D721Med (cell line): ENCODE data around the gene CHRNA10.
"Not testable (repeated sequence)": the region's sequence is repeated elsewhere in the genome, so short reads cannot be mapped to it uniquely, and the experiment has no call there.

ENCODE experiments used
- DNase-seq: peaks from one replicate; pipeline ENCODE4 v3.0.0; 2011; ENCODE audit warnings: low spot score; ENCODE audit not compliant: insufficient read length
- FAIRE-seq: peaks from 2 replicates; lab custom pipeline; 2011; peaks lifted over from hg19 to GRCh38; lab: Jason Lieb, UNC
- CTCF ChIP-seq: IDR thresholded peaks from 2 replicates; pipeline ENCODE4 v1.5.1; 2012; ENCODE audit warnings: mild to moderate bottlenecking, control low read depth; ENCODE audit not compliant: insufficient read depth; ENCODE audit errors: missing control alignments

The CHRNA10 gene

GRCh38 chr11:3665336-3666022 is 5.7 kb downstream of the CHRNA10 start:
- no peak for TF ChIP-seq CTCF
- DNase-seq (no peak), FAIRE-seq (no peak)

GRCh38 chr11:3664032-3664630 is 7.1 kb downstream of the CHRNA10 start:
- TF ChIP-seq CTCF, result no peak
- DNase-seq (no peak), FAIRE-seq (no peak)

GRCh38 chr11:3662856-3663255 is 8.3 kb downstream of the CHRNA10 start:
- no peak for FAIRE-seq
- no peak for DNase-seq
- TF ChIP-seq CTCF, result no peak

GRCh38 chr11:3660960-3661359 is 10.2 kb downstream of the CHRNA10 start:
- no peak for TF ChIP-seq CTCF
- DNase-seq (no peak), FAIRE-seq (no peak)

GRCh38 chr11:3659595-3660515 is 11.3 kb downstream of the CHRNA10 start:
- DNase-seq (no peak), FAIRE-seq (no peak)
- no peak for TF ChIP-seq CTCF

GRCh38 chr11:3658252-3658651 is 12.9 kb downstream of the CHRNA10 start:
- TF ChIP-seq CTCF, result no peak
- no peak for FAIRE-seq
- DNase-seq, result no peak

GRCh38 chr11:3657331-3657730 is 13.9 kb downstream of the CHRNA10 start:
- FAIRE-seq, DNase-seq: not testable (repeated sequence)
